ENCODE data around the gene KRT75.

The KRT75 gene

GRCh38 chr12:52385226-52385702 is 48.9 kb downstream of the KRT75 start, which contains the start of gene KRT84:
Gene KRT84 (minus strand): TSS chr12:52385652. CDS start chr12:52385585, 67 bp downstream.
- no peak for TF ChIP-seq POLR2A (IDR thresholded peaks at IDR 0.05; ENCODE audit: low read depth, low read length)
- DNase-seq (ENCODE audit: insufficient read length, low spot score) (no peak), FAIRE-seq (no peak)

- DNase-seq (ENCODE audit: insufficient read length, low spot score) (no peak), FAIRE-seq (no peak)
- no peak for TF ChIP-seq POLR2A (IDR thresholded peaks at IDR 0.05; ENCODE audit: low read depth, low read length)
These were observed 50.8 kb downstream of the KRT75 start for GRCh38 chr12:52383331-52383730.

GRCh38 chr12:52382854-52383253 is 51.3 kb downstream of the KRT75 start:
- TF ChIP-seq POLR2A (IDR thresholded peaks at IDR 0.05; ENCODE audit: low read depth, low read length) = no peak
- FAIRE-seq = no peak
- DNase-seq (ENCODE audit: insufficient read length, low spot score) = no peak

GRCh38 chr12:52381206-52381605 is 53.0 kb downstream of the KRT75 start:
- no peak for DNase-seq (ENCODE audit: insufficient read length, low spot score)
- no peak for FAIRE-seq
- TF ChIP-seq POLR2A (IDR thresholded peaks at IDR 0.05; ENCODE audit: low read depth, low read length) = no peak

GRCh38 chr12:52380271-52380694 is 53.9 kb downstream of the KRT75 start:
- no peak for FAIRE-seq

GRCh38 chr12:52379536-52379935 is 54.6 kb downstream of the KRT75 start:
- DNase-seq (ENCODE audit: insufficient read length, low spot score) (no peak), FAIRE-seq (no peak)
- no peak for TF ChIP-seq POLR2A (IDR thresholded peaks at IDR 0.05; ENCODE audit: low read depth, low read length)

More at GRCh38 chr12:52380271-52380694, 53.9 kb downstream of the KRT75 start:
- no peak for TF ChIP-seq POLR2A (IDR thresholded peaks at IDR 0.05; ENCODE audit: low read depth, low read length)
- no peak for DNase-seq (ENCODE audit: insufficient read length, low spot score)

GRCh38 chr12:52378091-52378490 is 56.1 kb downstream of the KRT75 start:
- FAIRE-seq (no peak), DNase-seq (ENCODE audit: insufficient read length, low spot score) (no peak)
- no peak for TF ChIP-seq POLR2A (IDR thresholded peaks at IDR 0.05; ENCODE audit: low read depth, low read length)

GRCh38 chr12:52377266-52377665 is 56.9 kb downstream of the KRT75 start:
- TF ChIP-seq POLR2A (IDR thresholded peaks at IDR 0.05; ENCODE audit: low read depth, low read length) = no peak
- DNase-seq (ENCODE audit: insufficient read length, low spot score) (no peak), FAIRE-seq (no peak)

Data from H54 (cell line).